ENCODE results near the gene MCRIP2. TPM values are rescaled to one million over a fixed set of nuclear protein-coding genes. Genes with fewer than 3 reads are reported as not detected.

Gene MCRIP2
- total and polyA plus RNA-seq, 2 experiments from 2014 or later, result 64.3 to 67.7 TPM

- TF ChIP-seq ZNF462 (CRISPR knock-in tag; IDR thresholded peaks at IDR 0.05) (no peak), POLR2AphosphoS5 (IDR thresholded peaks at IDR 0.05; ENCODE audit: low read depth) (no peak), EZH2 (IDR thresholded peaks at IDR 0.05; ENCODE audit: low read depth, unreplicated experiment) (no peak), NANOG (IDR thresholded peaks at IDR 0.05; ENCODE audit: borderline replicate concordance) (no peak), STAT1 (IDR thresholded peaks at IDR 0.05; ENCODE audit: unreplicated experiment) (no peak), CTCF (conservative IDR thresholded peaks at IDR 0.05; ENCODE audit: low read depth in 2 of 2) (no peak), JUNB (IDR thresholded peaks at IDR 0.05; ENCODE audit: unreplicated experiment) (no peak), ZNF331 (CRISPR knock-in tag; IDR thresholded peaks at IDR 0.05; ENCODE audit: low read depth) (no peak), CREB1 (CRISPR knock-in tag; IDR thresholded peaks at IDR 0.05; ENCODE audit: low read depth) (no peak), ZNF114 (CRISPR knock-in tag; IDR thresholded peaks at IDR 0.05) (no peak)
Observed at GRCh38 chr16:659618-660017, 18.0 kb downstream of the MCRIP2 start (continued).

Data from GM23338 (cell line).